B cell (primary cell): Measurements from ENCODE around the gene ZBTB43. TPM values are rescaled to one million over a fixed set of nuclear protein-coding genes. Genes with fewer than 3 reads are reported as not detected.
"Not testable (repeated sequence)": the region's sequence is repeated elsewhere in the genome, so short reads cannot be mapped to it uniquely, and the experiment has no call there.

Experiments used
- ATAC-seq: fragments of 200-7000 bp; cut with Tn5 transposase; one replicate; pipeline ENCODE4 v1.10.0; 2021; ENCODE audit warnings: low read depth, mild to moderate bottlenecking, moderate number of reproducible peaks, moderate library complexity
- CTCF ChIA-PET: fragments of 350-600 bp; sonication (Branson Sonifier 250); formaldehyde crosslinking; loops from one replicate; lab custom pipeline; 2021; ENCODE audit warnings: antibody characterized with exemption, inconsistent platforms; lab: Charles Lee
- POLR2A ChIA-PET: fragments of 350-600 bp; sonication (Branson Sonifier 250); formaldehyde crosslinking; loops from one replicate; lab custom pipeline; 2021; ENCODE audit warnings: antibody characterized with exemption; lab: Charles Lee
- DNase-seq: peaks from one replicate; pipeline ENCODE4 v3.0.0; 2013
- H2AFZ ChIP-seq: 2 replicates; pipeline ENCODE4 v1.6.1; 2012; ENCODE audit warnings: mild to moderate bottlenecking, low read depth, low read length; ENCODE audit not compliant: insufficient read depth, poor library complexity, severe bottlenecking
- H3K27ac ChIP-seq, 2 donors: 1 replicate in 1 of 2; 2 replicates in 1 of 2; pipeline ENCODE4 v1.5.1; 2012 to 2013; ENCODE audit warnings: low read length in 2 of 2, mild to moderate bottlenecking in 2 of 2, moderate library complexity in 1 of 2
- H3K27me3 ChIP-seq, 4 experiments: fragments of 200-600 bp in 1 of 4; sonication (generic) in 1 of 4; replicated peaks in 1 of 4; 1 replicate in 2 of 4; 2 replicates in 2 of 4; pipeline versions ENCODE4 v1.6.1 to v1.7.0; 2013 to 2016; ENCODE audit warnings: low read length in 3 of 4, mild to moderate bottlenecking in 2 of 4, mixed read lengths in 1 of 4, moderate library complexity in 1 of 4; ENCODE audit not compliant: insufficient read depth in 4 of 4, control insufficient read depth in 3 of 4; ENCODE audit errors: control extremely low read depth in 1 of 4
- H3K36me3 ChIP-seq, 2 experiments: replicated peaks in 1 of 2; 1 replicate in 1 of 2; 2 replicates in 1 of 2; pipeline versions ENCODE4 v1.6.1 to v1.7.1; 2013; ENCODE audit warnings: low read length in 1 of 2; ENCODE audit not compliant: insufficient read depth in 2 of 2, control insufficient read depth in 1 of 2; ENCODE audit errors: control extremely low read depth in 1 of 2, extremely low read depth in 1 of 2
- H3K4me1 ChIP-seq, 2 donors: fragments of 200-600 bp in 1 of 2; sonication (generic) in 1 of 2; 1 replicate in 1 of 2; 2 replicates in 1 of 2; pipeline versions ENCODE4 v1.5.1 to v1.6.1; 2013 to 2017; ENCODE audit warnings: low read length in 2 of 2; ENCODE audit not compliant: control insufficient read depth in 2 of 2, insufficient read depth in 2 of 2
- H3K4me2 ChIP-seq: replicated peaks from 2 replicates; pipeline ENCODE3; 2012; ENCODE audit warnings: mild to moderate bottlenecking, low read depth, low read length; ENCODE audit not compliant: poor library complexity, severe bottlenecking
- H3K4me3 ChIP-seq, 5 experiments: fragments of 200-600 bp in 1 of 5; sonication (generic) in 1 of 5; 1 replicate in 3 of 5; 2 replicates in 2 of 5; pipeline versions ENCODE4 v1.5.1 to v1.7.0; 2011 to 2016; ENCODE audit warnings: low read length in 4 of 5, mild to moderate bottlenecking in 4 of 5, low read depth in 2 of 5, control low read depth in 1 of 5, moderate library complexity in 1 of 5; ENCODE audit not compliant: insufficient read depth in 1 of 5; ENCODE audit errors: control extremely low read depth in 1 of 5, extremely low read depth in 1 of 5
- H3K79me2 ChIP-seq: fragments of 200-600 bp; sonication (generic); one replicate; pipeline ENCODE4 v1.6.0; 2016; ENCODE audit warnings: low read length; ENCODE audit not compliant: control insufficient read depth, insufficient read depth
- H3K9ac ChIP-seq: fragments of 200-600 bp; sonication (generic); 2 replicates; pipeline ENCODE4 v1.6.1; 2017; ENCODE audit warnings: mild to moderate bottlenecking, low read length, moderate library complexity
- H3K9me3 ChIP-seq, 3 donors: one replicate each; pipeline versions ENCODE4 v1.6.1 to v1.7.1; 2013; ENCODE audit warnings: low read length in 2 of 3; ENCODE audit not compliant: control insufficient read depth in 2 of 3, insufficient read depth in 1 of 3; ENCODE audit errors: control extremely low read depth in 1 of 3
- H4K20me1 ChIP-seq: 2 replicates; pipeline ENCODE4 v1.6.0; 2012; ENCODE audit warnings: mild to moderate bottlenecking, low read length; ENCODE audit not compliant: insufficient read depth, control insufficient read depth, poor library complexity, severe bottlenecking
- H3K27ac Mint-ChIP-seq: one replicate; pipeline ENCODE4 v1.8.0; 2021; ENCODE audit warnings: mixed read lengths
- H3K27me3 Mint-ChIP-seq: one replicate; pipeline ENCODE4 v1.8.0; 2021; ENCODE audit warnings: mixed read lengths
- H3K4me1 Mint-ChIP-seq: one replicate; pipeline ENCODE4 v1.8.0; 2021; ENCODE audit warnings: mixed read lengths
- H3K4me3 Mint-ChIP-seq: one replicate; pipeline ENCODE4 v1.8.0; 2021; ENCODE audit warnings: mixed read lengths
- H3K9me3 Mint-ChIP-seq: one replicate; pipeline ENCODE4 v1.8.0; 2022; ENCODE audit warnings: mixed read lengths; ENCODE audit not compliant: insufficient read depth
- CTCF ChIP-seq: fragments of 200-600 bp; IDR thresholded peaks from one replicate; pipeline ENCODE4 v1.8.0; 2022; ENCODE audit warnings: antibody characterized with exemption, mild to moderate bottlenecking
- EZH2 ChIP-seq: IDR thresholded peaks from 2 replicates; pipeline ENCODE4 v1.6.1; 2012; ENCODE audit warnings: borderline replicate concordance, low read depth, mild to moderate bottlenecking, moderate library complexity, low read length; ENCODE audit not compliant: insufficient read depth, poor library complexity, severe bottlenecking
- WGBS: methylation state at CpG from one replicate; pipeline ENCODE4 v1.1.5; 2013; ENCODE audit warnings: missing lambda C conversion rate; ENCODE audit not compliant: insufficient coverage; 5-methylcytosine and 5-hydroxymethylcytosine counted together
- intact Hi-C: fragments of 100-400 bp; cut with micrococcal nuclease; formaldehyde crosslinking; loops from one replicate; pipeline ENCODE4 v1.10.0; 2022
- polyA plus RNA-seq: library from polyadenylated mRNA; depleted of rRNA; stranded (reverse); fragments of >200 nt; gene quantifications from 2 replicates; pipeline ENCODE4 v1.2.3, GENCODE V29; 2012
- total RNA-seq, 2 donors: library from RNA; stranded (reverse); fragments of 120-200 nt in 1 of 2; gene quantifications; 1 replicate in 1 of 2; 2 replicates in 1 of 2; pipeline versions ENCODE4 v1.2.3 to v1.2.4, GENCODE V29; 2013 to 2022

The ZBTB43 gene
- total and polyA plus RNA-seq, 2 donors (not counting 1 experiment from before 2014, with no cell fraction given): 7.0 to 20.2 TPM

GRCh38 chr9:126783949-126784348 is 20.9 kb upstream of the ZBTB43 start:
- no CpG with 5 or more reads among the region's 1 CpG for WGBS
- Histone ChIP-seq H3K79me2 (no peaks in the 10 kb centered on the region), H3K36me3 (no peaks in the 10 kb centered on the region), H3K27ac (no peak overlapping the region), H2AFZ (no peak overlapping the region), H3K4me3 (no peak overlapping the region), H3K4me1 (peaks cover 0 to 3% of the 10 kb centered on the region in 2 donors), H3K9ac (no peak overlapping the region), H4K20me1 (no peaks in the 10 kb centered on the region), H3K4me2 (no peak overlapping the region), H3K9me3 (no peaks in the 10 kb centered on the region), H3K27me3 (peaks cover 0 to 8% (median 3%) of the 10 kb centered on the region in 4 experiments)
- Mint-ChIP-seq H3K27me3 (peaks cover 40% of the 10 kb centered on the region), H3K27ac (no peak overlapping the region), H3K9me3 (no peaks in the 10 kb centered on the region), H3K4me3 (no peak overlapping the region), H3K4me1 (no peaks in the 10 kb centered on the region)
- intact Hi-C loops: loop anchor here (2.0 kb wide), 1 partner anchor 173 kb away; no protein-coding TSS in a partner anchor
- CTCF ChIA-PET: interaction anchor here (1.2 to 12.5 kb wide), 3 partner anchors 61 to 94 kb away, joined by 3 to 680 read pairs (median 7); no protein-coding TSS in a partner anchor
- TF ChIP-seq CTCF (no peak), EZH2 (no peak)
- DNase-seq (no peak), ATAC-seq (no peak)
- POLR2A ChIA-PET: no interaction called here

- H3K4me3 Mint-ChIP-seq: no peak overlapping the region
- H3K4me2 ChIP-seq: no peak overlapping the region
- ChIA-PET POLR2A (no interaction called here), CTCF (interaction anchor here (1.2 to 12.5 kb wide), 3 partner anchors 61 to 95 kb away, joined by 3 to 680 read pairs (median 7); no protein-coding TSS in a partner anchor)
- no peak overlapping the region for H3K27ac ChIP-seq
- TF ChIP-seq EZH2 (no peak), CTCF (no peak)
- H2AFZ ChIP-seq: no peak overlapping the region
- H3K4me3 ChIP-seq: no peak overlapping the region
- no peaks in the 10 kb centered on the region for H3K36me3 ChIP-seq
- ATAC-seq (no peak), DNase-seq (no peak)
- H3K27me3 ChIP-seq: peaks cover 0 to 6% (median 3%) of the 10 kb centered on the region in 4 experiments
- no peaks in the 10 kb centered on the region for H3K9me3 ChIP-seq
- H3K4me1 Mint-ChIP-seq: no peaks in the 10 kb centered on the region
- peaks cover 0 to 3% of the 10 kb centered on the region in 2 donors for H3K4me1 ChIP-seq
- intact Hi-C loops: no loop called here
- H3K9me3 Mint-ChIP-seq: no peaks in the 10 kb centered on the region
- H3K9ac ChIP-seq: no peak overlapping the region
- H3K27ac Mint-ChIP-seq: no peak overlapping the region
- 97% methylated on average over 8 of the region's 11 CpGs for WGBS
- H4K20me1 ChIP-seq: no peaks in the 10 kb centered on the region
- peaks cover 41% of the 10 kb centered on the region for H3K27me3 Mint-ChIP-seq
- H3K79me2 ChIP-seq: no peaks in the 10 kb centered on the region
Observed at GRCh38 chr9:126784401-126784800, 20.4 kb upstream of the ZBTB43 start.

- H3K79me2 ChIP-seq, H3K27ac ChIP-seq, H3K4me3 ChIP-seq, DNase-seq, H3K4me3 Mint-ChIP-seq, H3K36me3 ChIP-seq, intact Hi-C loops, H4K20me1 ChIP-seq, H3K27me3 ChIP-seq, H3K27ac Mint-ChIP-seq, H3K4me2 ChIP-seq, H3K9me3 Mint-ChIP-seq, H3K4me1 ChIP-seq, POLR2A ChIA-PET, H3K9me3 ChIP-seq, ATAC-seq, H2AFZ ChIP-seq, H3K9ac ChIP-seq, H3K4me1 Mint-ChIP-seq: not testable (repeated sequence)
- CTCF ChIA-PET: interaction anchor here (1.9 to 12.5 kb wide), 2 partner anchors 79 to 95 kb away, joined by 7 to 680 read pairs; no protein-coding TSS in a partner anchor
- 85% methylated on average over 4 of the region's 6 CpGs for WGBS
- peaks cover 41% of the 10 kb centered on the region for H3K27me3 Mint-ChIP-seq
Observed at GRCh38 chr9:126784841-126785240, 20.0 kb upstream of the ZBTB43 start.
